ENCODE data around the gene PHACTR4. TPM values are rescaled to one million over a fixed set of nuclear protein-coding genes. Genes with fewer than 3 reads are reported as not detected.

Gene PHACTR4
- total and polyA plus RNA-seq, 2 of the 13 experiments (the other 11 are each of a cell fraction or from before 2014, with no cell fraction given): 13.9 to 17.1 TPM

DNA sequence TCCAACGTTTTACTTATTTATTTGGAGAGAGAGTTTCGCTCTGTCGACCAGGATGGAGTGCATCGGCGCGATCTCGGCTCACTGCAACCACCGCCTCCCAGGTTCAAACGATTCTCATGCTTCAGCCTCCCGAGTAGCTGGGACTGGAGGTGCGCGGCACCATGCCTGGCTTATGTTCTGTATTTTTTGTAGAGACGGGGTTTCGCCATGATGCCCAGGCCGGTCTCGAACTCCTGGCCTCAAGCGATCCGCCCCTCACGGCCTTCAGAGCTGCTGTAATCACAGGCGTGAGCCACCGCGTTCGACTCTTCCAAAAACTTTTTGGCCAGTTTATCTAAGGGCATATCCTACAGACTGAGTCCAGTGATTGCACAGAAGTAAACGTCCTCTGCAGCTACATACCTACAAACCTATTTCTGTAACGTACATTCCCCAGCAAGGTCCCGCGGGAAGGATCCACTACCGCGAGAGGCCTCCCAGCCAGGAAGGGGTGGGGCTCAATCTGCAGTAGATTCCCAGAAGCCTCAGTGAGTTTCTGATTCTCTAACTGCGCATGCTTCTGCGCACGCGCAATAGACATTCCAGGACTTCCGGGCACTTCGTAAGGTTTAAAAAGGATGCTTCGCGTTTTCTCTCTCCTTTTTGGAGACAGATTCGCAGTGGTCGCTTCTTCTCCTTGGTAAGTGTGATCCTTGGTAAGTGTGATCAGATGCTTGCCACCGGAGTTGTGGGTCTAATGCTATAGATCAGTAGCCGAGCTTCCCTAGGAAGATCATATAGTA lies 136.1 kb downstream of the PHACTR4 start, which contains the start of gene RCC1 (continued):
- TF ChIP-seq THAP9 (CRISPR knock-in tag; IDR thresholded peaks at IDR 0.05; ENCODE audit: borderline replicate concordance) (no peak), ZFY (CRISPR knock-in tag; IDR thresholded peaks at IDR 0.05) (peak; percentile 74), ZBTB43 (CRISPR knock-in tag; conservative IDR thresholded peaks at IDR 0.05) (no peak), RFX1 (IDR thresholded peaks at IDR 0.05) (no peak), MED8 (CRISPR knock-in tag; IDR thresholded peaks at IDR 0.05; ENCODE audit: insufficient replicate concordance) (no peak), EZH2 (conservative IDR thresholded peaks at IDR 0.05; ENCODE audit: low read depth, low read length) (no peak), ZNF407 (CRISPR knock-in tag; IDR thresholded peaks at IDR 0.05; ENCODE audit: not compliant biosample characterization) (peak; percentile 44), ZKSCAN8 (CRISPR knock-in tag; IDR thresholded peaks at IDR 0.05; ENCODE audit: borderline replicate concordance) (peak; percentile 48; the same call in 1 of the 2 replicates), ZNF879 (CRISPR knock-in tag; IDR thresholded peaks at IDR 0.05) (no peak), PITX1 (CRISPR knock-in tag; IDR thresholded peaks at IDR 0.05) (0 out of 2 replicates have a peak, but pooled peaks have one; percentile 49), RBAK (CRISPR knock-in tag; IDR thresholded peaks at IDR 0.05) (0 out of 2 replicates have a peak, but pooled peaks have one; percentile 62), RBFOX2 (IDR thresholded peaks at IDR 0.05; ENCODE audit: low read depth, low read length) (peak; percentile 87)
- TF ChIP-seq, protein P1, sequence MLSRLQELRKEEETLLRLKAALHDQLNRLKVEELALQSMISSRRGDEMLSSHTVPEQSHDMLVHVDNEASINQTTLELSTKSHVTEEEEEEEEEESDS (CRISPR knock-in tag; IDR thresholded peaks at IDR 0.05; ENCODE audit: borderline replicate concordance): no peak
- TF ChIP-seq, protein P2, sequence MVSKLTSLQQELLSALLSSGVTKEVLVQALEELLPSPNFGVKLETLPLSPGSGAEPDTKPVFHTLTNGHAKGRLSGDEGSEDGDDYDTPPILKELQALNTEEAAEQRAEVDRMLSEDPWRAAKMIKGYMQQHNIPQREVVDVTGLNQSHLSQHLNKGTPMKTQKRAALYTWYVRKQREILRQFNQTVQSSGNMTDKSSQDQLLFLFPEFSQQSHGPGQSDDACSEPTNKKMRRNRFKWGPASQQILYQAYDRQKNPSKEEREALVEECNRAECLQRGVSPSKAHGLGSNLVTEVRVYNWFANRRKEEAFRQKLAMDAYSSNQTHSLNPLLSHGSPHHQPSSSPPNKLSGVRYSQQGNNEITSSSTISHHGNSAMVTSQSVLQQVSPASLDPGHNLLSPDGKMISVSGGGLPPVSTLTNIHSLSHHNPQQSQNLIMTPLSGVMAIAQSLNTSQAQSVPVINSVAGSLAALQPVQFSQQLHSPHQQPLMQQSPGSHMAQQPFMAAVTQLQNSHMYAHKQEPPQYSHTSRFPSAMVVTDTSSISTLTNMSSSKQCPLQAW (CRISPR knock-in tag; IDR thresholded peaks at IDR 0.05): 0 out of 2 replicates have a peak, but pooled peaks have one; percentile 64
